MM.1S (cell line): ENCODE measurements around the gene RBM15B.

ENCODE experiments used
- CTCF ChIP-seq: fragments of 300-600 bp; sonication (generic); IDR thresholded peaks from 2 replicates; pipeline ENCODE4 v1.5.1; 2016; ENCODE audit warnings: antibody characterized with exemption, low read length, mixed read lengths
- EZH2 ChIP-seq: fragments of 300-600 bp; sonication (generic); optimal IDR thresholded peaks from 2 replicates; pipeline ENCODE3; 2017; ENCODE audit warnings: low read depth, mild to moderate bottlenecking, antibody characterized with exemption, low read length, mixed read lengths

- TF ChIP-seq CTCF (no peak), EZH2 (no peak)
Observed at GRCh38 chr3:51445544-51446280, 54.6 kb downstream of the RBM15B start.
